Vagina (tissue), 2 donors: ENCODE measurements around the gene SIAH3.

ENCODE experiments used
- CTCF ChIP-seq, 3 experiments: fragments of 450-650 bp in 2 of 3; fragments of 200-600 bp in 1 of 3; sonication (generic) in 1 of 3; IDR thresholded peaks; one replicate each; pipeline ENCODE4 v1.5.1; 2017 to 2019; ENCODE audit warnings: antibody characterized with exemption in 3 of 3, mild to moderate bottlenecking in 2 of 3, moderate library complexity in 2 of 3
- POLR2A ChIP-seq, 2 donors: fragments of 450-650 bp; IDR thresholded peaks; one replicate each; pipeline ENCODE4 v1.6.1; 2017; ENCODE audit warnings: antibody characterized with exemption in 2 of 2, mild to moderate bottlenecking in 2 of 2, moderate library complexity in 2 of 2
- POLR2AphosphoS5 ChIP-seq, 2 donors: sonication (generic); formaldehyde crosslinking; IDR thresholded peaks; one replicate each; pipeline ENCODE4 v1.9.0; 2017; ENCODE audit warnings: antibody characterized with exemption in 2 of 2, mild to moderate bottlenecking in 2 of 2, low read depth in 1 of 2; ENCODE audit not compliant: insufficient read depth in 1 of 2

- TF ChIP-seq CTCF (IDR thresholded peaks at IDR 0.05): no peak
- TF ChIP-seq POLR2A (IDR thresholded peaks at IDR 0.05): no peak
- TF ChIP-seq POLR2AphosphoS5 (IDR thresholded peaks at IDR 0.05; ENCODE audit: insufficient read depth in 1 of 2, low read depth in 1 of 2): no peak
Observed at GRCh38 chr13:45779901-45780300, 71.7 kb downstream of the SIAH3 start.
